Kidney capillary endothelial cell (primary cell): Measurements from ENCODE around the gene IPO7.

Source experiments
- DNase-seq: peaks from one replicate; pipeline ENCODE4 v3.0.0-alpha.2; 2018; ENCODE audit warnings: low spot score

Gene IPO7

DNA sequence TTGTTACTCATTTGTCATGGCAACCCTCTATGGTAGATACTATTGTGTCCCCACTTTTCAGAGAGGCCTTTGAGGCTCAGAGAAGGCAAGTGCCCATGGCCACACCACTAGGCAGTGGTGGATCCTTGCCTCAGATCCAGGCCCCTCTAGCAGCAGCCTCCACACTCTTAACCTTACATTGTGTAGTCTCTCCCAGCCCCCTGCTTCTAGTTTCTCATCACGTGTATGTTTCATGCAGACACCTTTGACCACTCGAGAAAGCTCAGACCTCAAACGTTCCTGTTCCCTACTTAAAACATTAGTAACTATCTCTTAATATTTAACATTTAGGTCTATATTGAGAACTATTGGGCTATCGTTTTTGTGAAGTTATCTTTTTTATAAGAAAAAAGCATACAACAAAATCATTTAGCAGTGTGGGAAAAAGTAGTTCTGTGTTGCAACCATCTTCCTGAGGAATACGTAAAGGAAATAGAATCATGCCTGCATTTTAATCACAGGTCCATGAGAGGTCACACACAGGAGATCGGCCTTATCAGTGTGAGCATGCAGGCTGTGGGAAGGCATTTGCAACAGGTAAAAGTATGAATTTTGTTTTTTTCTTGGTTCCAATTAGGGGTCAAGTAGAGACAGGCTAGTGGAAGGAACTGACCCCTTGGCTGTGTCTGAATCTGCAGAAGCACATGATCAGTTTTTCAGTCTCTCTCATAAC lies 111.5 kb downstream of the IPO7 start:
- no peak for DNase-seq
